Left hindlimb (tissue), 1 donor: Measurements from ENCODE around the gene PLAC1.

ENCODE experiments used
- DNase-seq: peaks from one replicate; pipeline ENCODE4 v3.0.0-alpha.2; 2018

The PLAC1 gene

GRCh38 chrX:134572816-134573682 is 85.2 kb downstream of the PLAC1 start:
- DNase-seq = no peak

GRCh38 chrX:134571796-134572195 is 86.5 kb downstream of the PLAC1 start:
- DNase-seq = no peak

- DNase-seq = no peak
These were observed 87.4 kb downstream of the PLAC1 start for GRCh38 chrX:134570899-134571298.

GRCh38 chrX:134570509-134570846 is 87.8 kb downstream of the PLAC1 start:
- no peak for DNase-seq

GRCh38 chrX:134569306-134569705 is 89.0 kb downstream of the PLAC1 start:
- no peak for DNase-seq

- DNase-seq = no peak
These were observed 89.8 kb downstream of the PLAC1 start for GRCh38 chrX:134568285-134569016.

- DNase-seq = no peak
These were observed 91.8 kb downstream of the PLAC1 start for GRCh38 chrX:134566506-134566905.

- no peak for DNase-seq
These were observed 96.3 kb downstream of the PLAC1 start for GRCh38 chrX:134562002-134562401.

- DNase-seq = no peak
These were observed 100.1 kb downstream of the PLAC1 start for GRCh38 chrX:134558133-134558532.

- DNase-seq = no peak
These were observed 104.0 kb downstream of the PLAC1 start for GRCh38 chrX:134554291-134554690.

- no peak for DNase-seq
These were observed 105.9 kb downstream of the PLAC1 start for GRCh38 chrX:134552351-134552750.

- no peak for DNase-seq
These were observed 106.8 kb downstream of the PLAC1 start for GRCh38 chrX:134551376-134552048.

- no peak for DNase-seq
These were observed 109.7 kb downstream of the PLAC1 start for GRCh38 chrX:134548257-134549201.

GRCh38 chrX:134547047-134547679 is 111.1 kb downstream of the PLAC1 start:
- no peak for DNase-seq

- no peak for DNase-seq
These were observed 112.1 kb downstream of the PLAC1 start for GRCh38 chrX:134546187-134546586.

- no peak for DNase-seq
These were observed 112.8 kb downstream of the PLAC1 start for GRCh38 chrX:134545510-134545909.

GRCh38 chrX:134544513-134545151 is 113.6 kb downstream of the PLAC1 start:
- peak; percentile 51 for DNase-seq

- no peak for DNase-seq
These were observed 114.1 kb downstream of the PLAC1 start for GRCh38 chrX:134544135-134544512.

- no peak for DNase-seq
These were observed 115.0 kb downstream of the PLAC1 start for GRCh38 chrX:134543288-134543687.

GRCh38 chrX:134542485-134542884 is 115.8 kb downstream of the PLAC1 start:
- DNase-seq = peak; percentile 71

GRCh38 chrX:134541906-134542305 is 116.4 kb downstream of the PLAC1 start:
- DNase-seq = no peak

GRCh38 chrX:134538316-134538715 is 120.0 kb downstream of the PLAC1 start:
- DNase-seq = no peak
